Heart left ventricle (tissue), 16 donors: ENCODE data around the gene OSMR. TPM values are rescaled to one million over a fixed set of nuclear protein-coding genes. Genes with fewer than 3 reads are reported as not detected.

Source experiments
- ATAC-seq, 4 donors: fragments of 200-7000 bp; cut with Tn5 transposase; one replicate each; pipeline ENCODE4 v1.9.1; 2020 to 2022; ENCODE audit warnings: moderate library complexity in 4 of 4, mild to moderate bottlenecking in 3 of 4, moderate number of reproducible peaks in 1 of 4
- DNase-seq, 5 donors: peaks; one replicate each; pipeline ENCODE4 v3.0.0-alpha.2; 2020
- H3K27ac ChIP-seq, 12 donors: fragments of 200-600 bp; sonication (generic) in 4 of 12; one replicate each; pipeline versions ENCODE4 v1.5.0 to v1.8.0; 2016 to 2022; ENCODE audit warnings: mild to moderate bottlenecking in 2 of 12
- H3K27me3 ChIP-seq, 9 donors: fragments of 200-600 bp; sonication (generic) in 2 of 9; one replicate each; pipeline versions ENCODE4 v1.5.1 to v1.8.0; 2016 to 2022; ENCODE audit warnings: mild to moderate bottlenecking in 3 of 9
- H3K36me3 ChIP-seq, 9 donors: fragments of 200-600 bp; sonication (generic) in 2 of 9; one replicate each; pipeline versions ENCODE4 v1.5.0 to v1.8.0; 2018 to 2022; ENCODE audit warnings: mild to moderate bottlenecking in 2 of 9
- H3K4me1 ChIP-seq, 12 donors: fragments of 200-600 bp; sonication (generic) in 4 of 12; one replicate each; pipeline versions ENCODE4 v1.5.0 to v1.8.0; 2016 to 2022; ENCODE audit warnings: mild to moderate bottlenecking in 3 of 12
- H3K4me3 ChIP-seq, 12 donors: fragments of 200-600 bp; sonication (generic) in 4 of 12; one replicate each; pipeline versions ENCODE4 v1.5.0 to v1.8.0; 2017 to 2022; ENCODE audit warnings: mild to moderate bottlenecking in 9 of 12, moderate library complexity in 4 of 12
- H3K9me3 ChIP-seq, 12 donors: fragments of 200-600 bp; sonication (generic) in 4 of 12; one replicate each; pipeline versions ENCODE4 v1.5.0 to v1.8.0; 2016 to 2022; ENCODE audit warnings: mild to moderate bottlenecking in 1 of 12
- CTCF ChIP-seq, 12 donors: fragments of 200-600 bp; sonication (generic) in 4 of 12; IDR thresholded peaks; one replicate each; pipeline versions ENCODE4 v1.5.0 to v1.8.0; 2018 to 2022; ENCODE audit warnings: antibody characterized with exemption in 12 of 12, mild to moderate bottlenecking in 5 of 12
- POLR2A ChIP-seq, 2 donors: fragments of 450-650 bp; IDR thresholded peaks; one replicate each; pipeline ENCODE4 v1.6.1; 2017; ENCODE audit warnings: antibody characterized with exemption in 2 of 2, mild to moderate bottlenecking in 2 of 2, moderate library complexity in 2 of 2
- whole genome bisulfite sequencing, 4 donors: extraction: QIAGEN DNeasy Blood & Tissue Kit in 2 of 4; methylation state at CpG; one replicate each; pipeline versions ENCODE4 v1.1.5 to v1.1.7; 2013 to 2018; 5-methylcytosine and 5-hydroxymethylcytosine counted together
- intact Hi-C, 10 donors: fragments of 100-400 bp; cut with DNase I; formaldehyde crosslinking; loops; one replicate each; pipeline versions ENCODE4 v1.11.1 to v1.14.2; 2022
- long read RNA-seq, 3 donors: library from polyadenylated mRNA; unstranded; transcript quantifications; one replicate each; pipeline ENCODE4 v2.0.0, GENCODE V29; 2020 to 2021
- polyA plus RNA-seq, 2 donors: library from polyadenylated mRNA; stranded (reverse); fragments of 200-250 nt; gene quantifications; one replicate each; pipeline ENCODE4 v1.2.3, GENCODE V29; 2013
- total RNA-seq, 9 donors: library from RNA; depleted of rRNA in 2 of 9; stranded (reverse); fragments of >200 nt in 2 of 9; fragmentation: NEBNext Ultra II Directional in 3 of 9; extraction: Animal tissue kit (Norgen Biotek cat#: 25700) in 3 of 9; gene quantifications; one replicate each; pipeline versions ENCODE4 v1.1.0 to v1.2.4, GENCODE V29; 2016 to 2023
- donor health status: ischemic (EF 13 %, LVEDD 7.1; RV severe dilation, severe dysfunction).
- donor health status: healthy with polysubstance abuse.
- donor health status: DM: no; HTN: yes; CAD: no.
- donor health status: DM: no; HTN: no; CAD: no.
- donor health status: ischemic (EF 25% LVEDD 6.9; RV normal size, moderate dysfunction).
- donor health status: ischemic (EF 25% LVEDD 5.7; RV mildly dilated, moderate dysfunction).
- donor health status: healthy.
- donor health status: DM: yes; HTN: yes; CAD: no.
- donor health status: ischemic (EF 35%, LVEDD 5.7; RV mildly dilated, moderate dysfunction).
- donor health status: nonischemic (EF 11% LVEDD 7.7; RV severe dilation, severe dysfunction).
- donor health status: DM: yes; HTN: yes; CAD: no.
- donor health status: PGD.
- donor health status: ischemic (EF 29% LVEDD 5.4; RV normal size, mild dysfunction).
- donor health status: nonischemic (EF 23%, LVEDD 6.1; RV moderate dilation, normal function).

Gene OSMR
- total RNA-seq (10 to 100 TPM in 5 of 9 donors, 1 to 10 TPM in 4; 8.1 to 39.2 (median 12.0) TPM), polyA plus RNA-seq (10 to 100 TPM in 1 of 2 donors, 1 to 10 TPM in 1; 4.2 to 14.2 TPM)
- long read RNA-seq, donor 1, partial matches to known transcripts: 0 of 3 reads
- long read RNA-seq, donor 1, other reads (novel, unspliced or antisense): 3 of 3 reads
- long read RNA-seq, donor 2, full-length matches to known transcripts: 6 of 19 reads
- long read RNA-seq, donor 2, partial matches to known transcripts: 6 of 19 reads
- long read RNA-seq, donor 2, other reads (novel, unspliced or antisense): 7 of 19 reads
- long read RNA-seq, donor 3, partial matches to known transcripts: 0 of 2 reads
- long read RNA-seq, donor 3, other reads (novel, unspliced or antisense): 2 of 2 reads

GRCh38 chr5:38845526-38846378 is at the start of gene OSMR:
TSS of gene OSMR (plus strand) at chr5:38846012. CDS start at chr5:38869045, 23,033 bp downstream.
- DNase-seq: peak; percentile 91 to 95 (median 93)
- intact Hi-C loops: loop anchor here in 1 of 10 donors (5.0 to 10.0 kb wide), 2 partner anchors 77 to 229 kb away; partner anchors contain the start of gene RICTOR
- peak in 1 of 2 donors; percentile 53 for TF ChIP-seq POLR2A (IDR thresholded peaks at IDR 0.05)
- peak in 2 of 12 donors; percentile 8 for TF ChIP-seq CTCF (IDR thresholded peaks at IDR 0.05)

GRCh38 chr5:38796742-38797108 is 49.1 kb upstream of the OSMR start:
- Histone ChIP-seq H3K36me3 (no peaks in the 10 kb centered on the region), H3K27ac (peak overlapping the region in 9 of 12 donors; percentile 1 to 67 (median 40)), H3K4me3 (no peak overlapping the region), H3K27me3 (no peaks in the 10 kb centered on the region), H3K9me3 (no peaks in the 10 kb centered on the region), H3K4me1 (peaks cover 0 to 48% (median 21%) of the 10 kb centered on the region in 12 donors)
- peak in 1 of 4 donors; percentile 9 for ATAC-seq
- DNase-seq: no peak
- TF ChIP-seq POLR2A (IDR thresholded peaks at IDR 0.05): no peak
- no peak for TF ChIP-seq CTCF (IDR thresholded peaks at IDR 0.05)
- intact Hi-C loops: no loop called here

More at GRCh38 chr5:38845526-38846378, at the start of gene OSMR:
- H3K36me3 ChIP-seq: peaks cover 0 to 4% (median 0%) of the 10 kb centered on the region in 9 donors
- peak within 1 kb of the TSS; percentile 87 to 96 (median 93) for H3K27ac ChIP-seq
- H3K4me3 ChIP-seq: peak within 1 kb of the TSS; percentile 52 to 88 (median 74)
- ATAC-seq: peak; percentile 90 to 97 (median 96)
- H3K9me3 ChIP-seq: peaks cover 0 to 6% (median 0%) of the 10 kb centered on the region in 12 donors
- peaks cover 0 to 35% (median 4%) of the 10 kb centered on the region in 9 donors for H3K27me3 ChIP-seq
- WGBS, 4 donors: 1 to 2% (median 1%) methylated on average over 58 to 89 of the region's 89 CpGs
- H3K4me1 ChIP-seq: peaks cover 0 to 43% (median 5%) of the 10 kb centered on the region in 12 donors

GRCh38 chr5:38797838-38798237 is 48.0 kb upstream of the OSMR start:
- H3K4me1 ChIP-seq: peaks cover 0 to 48% (median 21%) of the 10 kb centered on the region in 12 donors
- no peak overlapping the region for H3K4me3 ChIP-seq
- TF ChIP-seq CTCF (IDR thresholded peaks at IDR 0.05): no peak
- no peak for TF ChIP-seq POLR2A (IDR thresholded peaks at IDR 0.05)
- no peak overlapping the region for H3K27ac ChIP-seq
- DNase-seq (no peak), ATAC-seq (no peak)
- no peaks in the 10 kb centered on the region for H3K36me3 ChIP-seq
- H3K9me3 ChIP-seq: no peaks in the 10 kb centered on the region
- intact Hi-C loops: no loop called here
- H3K27me3 ChIP-seq: no peaks in the 10 kb centered on the region
- WGBS, 4 donors: 83 to 90% (median 85%) methylated on average over 12 of the region's 12 CpGs
